Measurements from ENCODE around the gene HDLBP.

Gene HDLBP

DNA sequence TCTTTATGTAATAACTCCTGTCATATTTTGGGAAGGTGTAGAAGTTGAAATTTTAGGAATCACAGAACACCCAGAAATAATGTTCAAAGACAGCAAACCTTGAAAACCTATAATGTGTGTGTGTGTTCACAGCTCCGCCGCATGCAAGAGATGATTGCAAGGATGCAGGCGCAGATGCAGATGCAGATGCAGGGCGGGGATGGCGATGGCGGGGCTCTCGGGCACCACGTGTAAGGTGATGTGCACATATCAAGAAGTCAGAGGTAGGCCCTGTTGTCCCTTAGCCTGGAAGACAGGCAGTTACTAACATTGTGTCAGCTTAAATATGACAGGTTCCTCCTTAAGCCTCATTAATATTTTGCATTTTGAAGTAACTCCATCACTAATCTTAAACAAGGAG lies 34.5 kb upstream of the HDLBP start:
- no peak overlapping the region for H3K4me3 ChIP-seq (ENCODE audit: low read depth, low read length)
- TF ChIP-seq CTCF (IDR thresholded peaks at IDR 0.05; ENCODE audit: low read depth, low read length), result no peak

- no peak overlapping the region for H3K4me3 ChIP-seq (ENCODE audit: low read depth, low read length)
- no peak for TF ChIP-seq CTCF (IDR thresholded peaks at IDR 0.05; ENCODE audit: low read depth, low read length)
These were observed 29.6 kb upstream of the HDLBP start for GRCh38 chr2:241344925-241345651.

DNA sequence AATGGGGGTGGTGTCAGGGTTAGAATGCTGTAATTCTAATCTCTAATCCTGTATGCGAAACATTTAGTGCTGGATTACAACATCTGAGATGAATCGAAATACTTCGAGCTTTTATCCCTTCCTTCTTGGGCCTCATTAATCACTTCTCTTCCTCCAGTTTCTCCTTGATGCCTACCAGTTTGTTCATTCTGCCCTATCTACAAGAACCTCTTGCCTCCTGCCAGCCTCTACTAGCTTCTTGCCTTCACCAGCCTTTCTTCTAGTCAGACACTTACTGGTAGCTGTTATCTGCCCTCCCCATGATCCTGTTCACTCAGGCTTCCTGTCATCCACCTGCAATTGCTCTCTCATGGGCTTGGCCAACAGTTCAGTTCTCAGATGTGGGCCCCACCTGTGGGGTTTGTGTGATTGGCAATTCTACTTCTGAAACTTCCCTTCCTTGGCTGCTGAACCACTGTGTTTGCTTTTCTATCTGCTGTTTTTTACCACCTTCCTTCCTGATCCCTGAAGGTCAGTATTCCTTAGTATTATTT lies 25.2 kb upstream of the HDLBP start:
- H3K4me3 ChIP-seq (ENCODE audit: low read depth, low read length), result no peak overlapping the region
- no peak for TF ChIP-seq CTCF (IDR thresholded peaks at IDR 0.05; ENCODE audit: low read depth, low read length)

GRCh38 chr2:241339839-241340630 lies 24.6 kb upstream of the HDLBP start:
- no peak overlapping the region for H3K4me3 ChIP-seq (ENCODE audit: low read depth, low read length)
- no peak for TF ChIP-seq CTCF (IDR thresholded peaks at IDR 0.05; ENCODE audit: low read depth, low read length)

- TF ChIP-seq CTCF (IDR thresholded peaks at IDR 0.05; ENCODE audit: low read depth, low read length), result no peak
- H3K4me3 ChIP-seq (ENCODE audit: low read depth, low read length), result no peak overlapping the region
These were observed 19.3 kb upstream of the HDLBP start for GRCh38 chr2:241334813-241335212.

- H3K4me3 ChIP-seq (ENCODE audit: low read depth, low read length), result no peak overlapping the region
- no peak for TF ChIP-seq CTCF (IDR thresholded peaks at IDR 0.05; ENCODE audit: low read depth, low read length)
These were observed 15.1 kb upstream of the HDLBP start for GRCh38 chr2:241330616-241330981.

All from WI38 (cell line).